Upper lobe of left lung (tissue), 4 donors: ENCODE measurements around the gene PPIA.

Experiments used
- CTCF ChIP-seq, 6 experiments: fragments of 450-650 bp in 4 of 6; fragments of 200-600 bp in 2 of 6; sonication (generic) in 2 of 6; IDR thresholded peaks; one replicate each; pipeline ENCODE4 v1.5.1; 2016 to 2019; ENCODE audit warnings: antibody characterized with exemption in 6 of 6
- POLR2A ChIP-seq, 4 donors: fragments of 450-650 bp; IDR thresholded peaks; one replicate each; pipeline ENCODE4 v1.5.1; 2016 to 2017; ENCODE audit warnings: antibody characterized with exemption in 4 of 4, mild to moderate bottlenecking in 2 of 4
- POLR2AphosphoS5 ChIP-seq, 2 donors: sonication (generic); formaldehyde crosslinking; IDR thresholded peaks; one replicate each; pipeline ENCODE4 v1.5.1; 2017; ENCODE audit warnings: antibody characterized with exemption in 2 of 2

DNA sequence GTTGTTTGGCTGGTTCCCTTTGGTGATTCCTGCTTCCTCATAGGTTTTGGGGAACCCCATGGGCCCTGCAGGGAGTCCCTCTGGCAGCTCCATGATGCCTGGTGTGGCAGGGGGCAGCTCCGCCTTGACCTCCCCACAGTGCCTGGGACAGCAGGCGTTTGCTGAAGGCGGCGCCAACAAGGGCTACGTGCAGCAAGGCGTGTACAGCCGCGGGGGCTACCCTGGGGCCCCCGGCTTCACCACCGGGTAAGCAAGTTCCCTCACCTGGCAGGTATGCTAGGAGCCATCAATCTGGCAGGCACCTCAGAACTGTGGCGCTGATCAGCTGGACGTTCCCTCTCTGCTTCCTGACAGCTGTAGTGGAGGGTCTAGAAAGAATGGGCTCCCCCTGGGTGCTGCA, 39.6 kb upstream of the PPIA start:
- TF ChIP-seq POLR2A (IDR thresholded peaks at IDR 0.05) (no peak), CTCF (IDR thresholded peaks at IDR 0.05) (no peak), POLR2AphosphoS5 (IDR thresholded peaks at IDR 0.05) (no peak)
